Spinal cord (tissue), 10 donors: ENCODE measurements around the gene IP6K2. TPM values are rescaled to one million over a fixed set of nuclear protein-coding genes. Genes with fewer than 3 reads are reported as not detected.
A peak's percentile ranks its signal among the peaks of the same experiment; 100 is the strongest.

Experiments used
- DNase-seq, 6 donors: peaks; one replicate each; pipeline versions ENCODE4 v3.0.0 to v3.0.0-alpha.2; 2013 to 2015; ENCODE audit warnings: low spot score in 6 of 6, low read depth in 4 of 6
- H3K27ac ChIP-seq: one replicate; pipeline ENCODE4 v1.5.1; 2013; ENCODE audit warnings: low read depth, low read length, control low read depth
- H3K27me3 ChIP-seq: one replicate; pipeline ENCODE4 v1.6.1; 2013; ENCODE audit warnings: low read length; ENCODE audit not compliant: control insufficient read depth, insufficient read depth
- H3K36me3 ChIP-seq: one replicate; pipeline ENCODE4 v1.6.1; 2013; ENCODE audit warnings: low read length; ENCODE audit not compliant: control insufficient read depth, insufficient read depth
- H3K4me1 ChIP-seq: one replicate; pipeline ENCODE4 v1.6.1; 2013; ENCODE audit warnings: low read length; ENCODE audit not compliant: control insufficient read depth, insufficient read depth
- H3K4me3 ChIP-seq: one replicate; pipeline ENCODE4 v1.5.1; 2013; ENCODE audit warnings: low read depth, low read length, control low read depth
- H3K9me3 ChIP-seq: one replicate; pipeline ENCODE4 v1.6.1; 2013; ENCODE audit warnings: low read length; ENCODE audit not compliant: control insufficient read depth, insufficient read depth
- WGBS: methylation state at CpG from one replicate; pipeline ENCODE4 v1.1.5; 2013; ENCODE audit warnings: missing lambda C conversion rate; ENCODE audit not compliant: insufficient coverage; 5-methylcytosine and 5-hydroxymethylcytosine counted together
- polyA plus RNA-seq, 2 donors: library from polyadenylated mRNA; unstranded; fragments of 120-200 nt; gene quantifications; one replicate each; pipeline ENCODE4 v1.2.1, GENCODE V29; 2013; ENCODE audit not compliant: insufficient read length in 2 of 2
- total RNA-seq, 2 donors: library from RNA; depleted of rRNA in 1 of 2; stranded (reverse); fragments of 120-200 nt in 1 of 2; fragments of >200 nt in 1 of 2; gene quantifications; one replicate each; pipeline versions ENCODE4 v1.2.3 to v1.2.4, GENCODE V29; 2013 to 2014
- donor health status: healthy.

Gene IP6K2
- total and polyA plus RNA-seq, 4 donors = 67.0 to 202 (median 148) TPM

GRCh38 chr3:48694610-48695392 is 22.2 kb downstream of the IP6K2 start:
- Histone ChIP-seq H3K9me3 (no peaks in the 10 kb centered on the region), H3K4me1 (peaks cover 28% of the 10 kb centered on the region), H3K36me3 (peaks cover 65% of the 10 kb centered on the region), H3K27ac (peak overlapping the region; percentile 85), H3K4me3 (no peak overlapping the region), H3K27me3 (no peaks in the 10 kb centered on the region)
- peak in 4 of 6 donors; percentile 48 to 91 (median 62) for DNase-seq
- 20% methylated on average over 16 of the region's 23 CpGs for WGBS

- H3K36me3 ChIP-seq = peaks cover 71% of the 10 kb centered on the region
- 41% methylated on average over 2 of the region's 8 CpGs for WGBS
- no peak overlapping the region for H3K4me3 ChIP-seq
Observed at GRCh38 chr3:48693826-48694225, 23.2 kb downstream of the IP6K2 start.

GRCh38 chr3:48692551-48692950 is 24.5 kb downstream of the IP6K2 start:
- Histone ChIP-seq H3K36me3 (peaks cover 76% of the 10 kb centered on the region), H3K27ac (no peak overlapping the region), H3K4me3 (no peak overlapping the region), H3K27me3 (no peaks in the 10 kb centered on the region), H3K9me3 (no peaks in the 10 kb centered on the region), H3K4me1 (peaks cover 28% of the 10 kb centered on the region)
- DNase-seq = no peak

More at GRCh38 chr3:48693826-48694225, 23.2 kb downstream of the IP6K2 start:
- Histone ChIP-seq H3K27ac (peak overlapping the region; percentile 37), H3K27me3 (no peaks in the 10 kb centered on the region), H3K9me3 (no peaks in the 10 kb centered on the region), H3K4me1 (peaks cover 28% of the 10 kb centered on the region)
- no peak for DNase-seq

- Histone ChIP-seq H3K36me3 (peaks cover 84% of the 10 kb centered on the region), H3K27ac (no peak overlapping the region), H3K4me1 (peaks cover 26% of the 10 kb centered on the region), H3K4me3 (no peak overlapping the region), H3K27me3 (no peaks in the 10 kb centered on the region), H3K9me3 (no peaks in the 10 kb centered on the region)
- WGBS = no CpG with 5 or more reads among the region's 2 CpGs
- DNase-seq = no peak
Observed at GRCh38 chr3:48690846-48691458, 26.1 kb downstream of the IP6K2 start.

- Histone ChIP-seq H3K27me3 (no peaks in the 10 kb centered on the region), H3K4me3 (no peak overlapping the region), H3K4me1 (peaks cover 23% of the 10 kb centered on the region), H3K27ac (no peak overlapping the region), H3K36me3 (peaks cover 76% of the 10 kb centered on the region), H3K9me3 (no peaks in the 10 kb centered on the region)
- WGBS = 100% methylated on average over 2 of the region's 5 CpGs
- DNase-seq = no peak
Observed at GRCh38 chr3:48689384-48689783, 27.6 kb downstream of the IP6K2 start.

- Histone ChIP-seq H3K9me3 (no peaks in the 10 kb centered on the region), H3K36me3 (peaks cover 71% of the 10 kb centered on the region), H3K4me1 (peaks cover 24% of the 10 kb centered on the region), H3K27me3 (no peaks in the 10 kb centered on the region), H3K4me3 (no peak overlapping the region), H3K27ac (no peak overlapping the region)
- DNase-seq = no peak
- 91% methylated on average over 3 of the region's 3 CpGs for WGBS
Observed at GRCh38 chr3:48688737-48689075, 28.3 kb downstream of the IP6K2 start.

GRCh38 chr3:48688032-48688736 is 28.8 kb downstream of the IP6K2 start:
- Histone ChIP-seq H3K27me3 (no peaks in the 10 kb centered on the region), H3K9me3 (no peaks in the 10 kb centered on the region), H3K36me3 (peaks cover 70% of the 10 kb centered on the region), H3K27ac (no peak overlapping the region), H3K4me1 (peaks cover 27% of the 10 kb centered on the region), H3K4me3 (no peak overlapping the region)
- 89% methylated on average over 18 of the region's 18 CpGs for WGBS
- no peak for DNase-seq

- H3K4me1 ChIP-seq = peaks cover 32% of the 10 kb centered on the region
- no peaks in the 10 kb centered on the region for H3K27me3 ChIP-seq
- H3K4me3 ChIP-seq = no peak overlapping the region
- no peaks in the 10 kb centered on the region for H3K9me3 ChIP-seq
- peaks cover 69% of the 10 kb centered on the region for H3K36me3 ChIP-seq
- 64% methylated on average over 2 of the region's 3 CpGs for WGBS
- no peak overlapping the region for H3K27ac ChIP-seq
- no peak for DNase-seq
Observed at GRCh38 chr3:48687220-48687678, 29.8 kb downstream of the IP6K2 start.

- Histone ChIP-seq H3K27ac (no peak overlapping the region), H3K4me3 (peak overlapping the region; percentile 79), H3K9me3 (no peaks in the 10 kb centered on the region), H3K27me3 (no peaks in the 10 kb centered on the region), H3K4me1 (peaks cover 32% of the 10 kb centered on the region), H3K36me3 (peaks cover 69% of the 10 kb centered on the region)
- no peak for DNase-seq
- WGBS = 54% methylated on average over 3 of the region's 10 CpGs
Observed at GRCh38 chr3:48686538-48687219, 30.3 kb downstream of the IP6K2 start.
